Mesendoderm (in vitro differentiated cells): ENCODE measurements around the gene SCUBE3.

Source experiments
- DNase-seq: peaks from one replicate; pipeline ENCODE4 v3.0.0; 2013
- H2AK5ac ChIP-seq: 2 replicates; pipeline ENCODE4 v1.6.1; 2013; ENCODE audit warnings: low read length, inconsistent platforms
- H2BK120ac ChIP-seq: 2 replicates; pipeline ENCODE4 v1.6.1; 2013; ENCODE audit warnings: low read depth, mild to moderate bottlenecking, low read length, moderate library complexity, mixed read lengths
- H2BK15ac ChIP-seq: replicated peaks from 2 replicates; pipeline ENCODE4 v1.6.1; 2013; ENCODE audit warnings: low read depth, mild to moderate bottlenecking, moderate library complexity
- H2BK5ac ChIP-seq: 2 replicates; pipeline ENCODE4 v1.6.1; 2013; ENCODE audit warnings: low read length, inconsistent platforms
- H3K18ac ChIP-seq: 2 replicates; pipeline ENCODE4 v1.6.1; 2013; ENCODE audit warnings: mild to moderate bottlenecking, low read length, mixed read lengths
- H3K23ac ChIP-seq: one replicate; pipeline ENCODE4 v1.6.1; 2013; ENCODE audit warnings: low read length
- H3K27ac ChIP-seq: 2 replicates; pipeline ENCODE4 v1.5.1; 2013; ENCODE audit warnings: low read depth, mild to moderate bottlenecking, inconsistent platforms, low read length, moderate library complexity
- H3K27me3 ChIP-seq: 2 replicates; pipeline ENCODE4 v1.6.1; 2013; ENCODE audit warnings: low read length, control low read depth, mild to moderate bottlenecking, inconsistent platforms; ENCODE audit not compliant: insufficient read depth, poor library complexity
- H3K36me3 ChIP-seq: 2 replicates; pipeline ENCODE4 v1.6.1; 2013; ENCODE audit warnings: low read length, inconsistent platforms; ENCODE audit not compliant: control insufficient read depth, insufficient read depth
- H3K4ac ChIP-seq: one replicate; pipeline ENCODE4 v1.6.1; 2013; ENCODE audit warnings: low read depth, mild to moderate bottlenecking, low read length, moderate library complexity
- H3K4me1 ChIP-seq: 2 replicates; pipeline ENCODE4 v1.6.1; 2013; ENCODE audit warnings: low read depth, low read length, inconsistent platforms; ENCODE audit not compliant: control insufficient read depth
- H3K4me2 ChIP-seq: 2 replicates; pipeline ENCODE4 v1.6.1; 2013; ENCODE audit warnings: low read length
- H3K4me3 ChIP-seq: 2 replicates; pipeline ENCODE4 v1.5.1; 2013; ENCODE audit warnings: mild to moderate bottlenecking, low read length
- H3K56ac ChIP-seq: one replicate; pipeline ENCODE4 v1.6.1; 2013; ENCODE audit warnings: low read length
- H3K79me1 ChIP-seq: 2 replicates; pipeline ENCODE4 v1.6.1; 2013; ENCODE audit warnings: low read length, inconsistent platforms
- H3K79me2 ChIP-seq: 2 replicates; pipeline ENCODE4 v1.6.1; 2013; ENCODE audit warnings: mild to moderate bottlenecking, low read length; ENCODE audit not compliant: control insufficient read depth, insufficient read depth
- H3K9ac ChIP-seq: 2 replicates; pipeline ENCODE4 v1.6.1; 2013; ENCODE audit warnings: low read length, inconsistent platforms
- H4K5ac ChIP-seq: one replicate; pipeline ENCODE4 v1.6.1; 2013; ENCODE audit warnings: low read length
- H4K8ac ChIP-seq: one replicate; pipeline ENCODE4 v1.6.1; 2013; ENCODE audit warnings: low read depth, mild to moderate bottlenecking, control low read depth, low read length, moderate library complexity
- WGBS: extraction: QIAGEN DNeasy Blood & Tissue Kit; methylation state at CpG from one replicate; pipeline ENCODE4 v1.1.7; 2013; ENCODE audit warnings: low lambda C conversion rate, missing lambda C conversion rate; ENCODE audit not compliant: insufficient coverage; ENCODE audit errors: extremely low coverage; 5-methylcytosine and 5-hydroxymethylcytosine counted together

SCUBE3 gene

DNA sequence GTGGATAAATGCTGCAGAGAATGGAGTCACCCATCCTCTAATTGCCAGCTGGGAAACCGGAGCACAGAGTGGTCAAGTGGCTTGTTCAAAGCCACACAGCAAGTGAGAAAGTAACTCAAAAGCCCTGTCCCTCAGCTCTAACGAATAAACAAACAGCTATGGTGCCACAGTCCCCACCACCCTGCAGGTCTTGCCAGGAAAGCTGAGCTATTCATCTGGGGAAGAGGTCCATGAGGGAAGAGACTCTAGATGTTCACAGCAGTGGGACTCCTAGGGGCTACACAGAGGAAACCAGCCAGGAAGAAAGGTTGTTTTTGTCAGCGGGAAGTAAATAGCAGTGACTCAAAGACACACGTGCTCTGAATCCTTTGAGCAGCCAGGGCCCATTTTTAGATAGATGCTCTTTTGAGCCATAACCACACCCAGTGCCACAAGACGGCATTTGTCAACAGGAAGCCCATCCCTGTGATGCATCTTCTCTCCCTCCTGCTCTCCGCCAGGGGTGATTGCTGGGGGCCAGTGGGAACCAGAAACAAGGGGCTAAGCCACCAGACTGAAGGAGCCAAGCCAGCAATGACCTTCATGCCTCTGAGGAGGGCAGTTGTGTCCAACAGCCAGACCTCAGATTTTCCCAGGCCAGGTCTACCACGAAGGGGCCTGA is 40.2 kb upstream of the SCUBE3 start:
- H3K23ac ChIP-seq = no peak overlapping the region
- no peak overlapping the region for H2AK5ac ChIP-seq
- H3K27ac ChIP-seq = no peak overlapping the region
- H3K27me3 ChIP-seq = no peaks in the 10 kb centered on the region
- H3K18ac ChIP-seq = no peak overlapping the region
- WGBS = no CpG with 5 or more reads among the region's 7 CpGs
- H2BK5ac ChIP-seq = no peak overlapping the region
- DNase-seq = peak; percentile 28
- H3K79me1 ChIP-seq = no peaks in the 10 kb centered on the region
- H2BK120ac ChIP-seq = no peak overlapping the region
- H2BK15ac ChIP-seq = no peak overlapping the region
- no peak overlapping the region for H4K5ac ChIP-seq
- no peaks in the 10 kb centered on the region for H3K36me3 ChIP-seq
- H3K4me3 ChIP-seq = no peak overlapping the region
- no peaks in the 10 kb centered on the region for H3K79me2 ChIP-seq
- H3K4me1 ChIP-seq = no peaks in the 10 kb centered on the region
- H3K56ac ChIP-seq = no peak overlapping the region
- no peak overlapping the region for H3K9ac ChIP-seq
- no peak overlapping the region for H3K4me2 ChIP-seq
- no peak overlapping the region for H4K8ac ChIP-seq
- H3K4ac ChIP-seq = no peak overlapping the region

DNA sequence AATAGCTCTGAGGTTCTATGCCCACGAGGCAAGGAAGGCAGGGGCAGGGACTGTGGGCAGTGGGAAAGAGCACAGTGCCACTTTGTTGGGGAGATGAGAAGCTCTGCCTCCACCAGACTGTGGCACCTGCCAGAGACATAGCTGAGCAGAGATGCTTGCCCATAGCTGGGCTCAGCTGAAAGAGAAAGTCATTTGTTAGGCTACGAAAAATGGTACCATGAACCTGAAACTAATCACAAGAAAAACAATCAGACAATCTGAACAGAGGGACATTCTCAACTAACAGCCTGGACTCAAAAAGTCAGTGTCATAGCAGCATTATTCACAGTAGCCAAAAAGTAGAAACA is 39.7 kb upstream of the SCUBE3 start:
- Histone ChIP-seq H3K18ac (no peak overlapping the region), H3K36me3 (no peaks in the 10 kb centered on the region), H2BK120ac (no peak overlapping the region), H3K4me2 (no peak overlapping the region), H3K56ac (no peak overlapping the region), H3K9ac (no peak overlapping the region), H2BK5ac (no peak overlapping the region), H3K4me1 (no peaks in the 10 kb centered on the region), H3K79me1 (no peaks in the 10 kb centered on the region), H3K27me3 (no peaks in the 10 kb centered on the region), H4K5ac (no peak overlapping the region), H3K23ac (no peak overlapping the region), H2AK5ac (no peak overlapping the region), H3K79me2 (no peaks in the 10 kb centered on the region), H3K4me3 (no peak overlapping the region), H3K27ac (no peak overlapping the region), H2BK15ac (no peak overlapping the region), H3K4ac (no peak overlapping the region), H4K8ac (no peak overlapping the region)
- DNase-seq = no peak
- no CpG with 5 or more reads among the region's 2 CpGs for WGBS

DNA sequence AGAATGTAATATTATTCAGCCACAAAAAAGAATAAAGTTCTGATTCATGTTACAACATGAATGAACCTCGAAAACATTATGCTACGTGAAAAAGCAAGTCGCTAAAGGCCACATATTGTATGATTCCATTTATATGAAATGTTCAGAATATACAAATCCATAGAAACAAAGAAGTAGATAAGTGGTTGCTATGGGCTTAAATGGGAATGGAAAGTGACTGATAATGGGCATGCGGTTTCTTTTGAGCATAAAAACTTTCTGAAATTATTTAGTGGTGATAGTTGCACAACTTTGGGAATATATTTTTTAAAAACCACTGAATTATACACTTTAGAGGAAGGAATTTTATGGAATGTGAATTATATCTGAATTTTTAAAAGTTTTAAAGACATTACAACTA is 39.3 kb upstream of the SCUBE3 start:
- no CpG with 5 or more reads among the region's 4 CpGs for WGBS
- no peak overlapping the region for H3K4me3 ChIP-seq
- H2BK120ac ChIP-seq = no peak overlapping the region
- no peak overlapping the region for H2BK5ac ChIP-seq
- no peak for DNase-seq
- no peak overlapping the region for H4K8ac ChIP-seq
- H2BK15ac ChIP-seq = no peak overlapping the region
- no peak overlapping the region for H3K18ac ChIP-seq
- no peaks in the 10 kb centered on the region for H3K27me3 ChIP-seq
- no peak overlapping the region for H3K9ac ChIP-seq
- H3K36me3 ChIP-seq = no peaks in the 10 kb centered on the region
- H3K79me2 ChIP-seq = no peaks in the 10 kb centered on the region
- H3K56ac ChIP-seq = no peak overlapping the region
- H3K4me2 ChIP-seq = no peak overlapping the region
- no peak overlapping the region for H3K23ac ChIP-seq
- no peak overlapping the region for H2AK5ac ChIP-seq
- H3K4me1 ChIP-seq = no peaks in the 10 kb centered on the region
- no peak overlapping the region for H3K27ac ChIP-seq
- H3K4ac ChIP-seq = no peak overlapping the region
- H4K5ac ChIP-seq = no peak overlapping the region
- no peaks in the 10 kb centered on the region for H3K79me1 ChIP-seq

DNA sequence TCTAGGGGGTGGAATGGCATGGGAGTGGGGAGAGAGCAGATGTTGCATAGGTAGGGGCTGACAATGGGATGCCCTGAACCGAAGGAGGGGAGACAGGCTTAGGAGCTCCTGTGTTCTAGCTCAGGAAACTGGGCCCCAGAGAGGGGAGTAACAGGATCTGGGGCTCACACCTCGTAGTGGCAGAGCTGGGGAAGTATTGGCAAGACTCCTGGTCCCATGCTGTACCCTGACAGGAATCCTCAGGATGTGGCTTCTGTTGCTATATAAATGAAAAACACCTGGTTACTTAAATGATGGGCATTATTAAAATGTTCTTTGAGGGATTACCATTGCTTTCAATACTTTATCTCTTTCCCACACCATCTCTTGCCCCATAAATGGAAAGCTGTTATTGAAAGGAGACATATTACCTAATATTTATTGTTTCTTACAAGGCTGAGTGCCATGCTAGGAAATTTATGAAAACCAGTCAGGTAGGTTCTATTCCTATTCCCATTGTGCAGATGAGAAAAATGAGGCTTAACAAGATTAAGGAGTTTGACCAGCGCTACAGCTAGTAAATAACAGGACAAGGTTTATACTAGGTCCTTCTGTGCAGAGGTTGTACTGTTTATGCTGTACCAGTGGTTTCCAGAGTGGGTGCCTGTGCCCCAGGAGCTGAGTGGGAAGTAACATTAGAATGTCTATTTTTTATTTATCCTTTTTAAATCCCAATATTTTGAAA is 37.3 kb upstream of the SCUBE3 start:
- Histone ChIP-seq H3K4ac (no peak overlapping the region), H3K27me3 (no peaks in the 10 kb centered on the region), H2AK5ac (no peak overlapping the region), H3K4me1 (no peaks in the 10 kb centered on the region), H3K79me1 (no peaks in the 10 kb centered on the region), H2BK5ac (no peak overlapping the region), H2BK120ac (no peak overlapping the region), H3K4me2 (no peak overlapping the region), H3K9ac (no peak overlapping the region), H4K8ac (no peak overlapping the region), H4K5ac (no peak overlapping the region), H3K56ac (no peak overlapping the region), H3K79me2 (no peaks in the 10 kb centered on the region), H3K18ac (no peak overlapping the region), H2BK15ac (no peak overlapping the region), H3K36me3 (no peaks in the 10 kb centered on the region), H3K27ac (no peak overlapping the region), H3K23ac (no peak overlapping the region), H3K4me3 (no peak overlapping the region)
- no CpG with 5 or more reads among the region's 3 CpGs for WGBS
- DNase-seq = no peak

DNA sequence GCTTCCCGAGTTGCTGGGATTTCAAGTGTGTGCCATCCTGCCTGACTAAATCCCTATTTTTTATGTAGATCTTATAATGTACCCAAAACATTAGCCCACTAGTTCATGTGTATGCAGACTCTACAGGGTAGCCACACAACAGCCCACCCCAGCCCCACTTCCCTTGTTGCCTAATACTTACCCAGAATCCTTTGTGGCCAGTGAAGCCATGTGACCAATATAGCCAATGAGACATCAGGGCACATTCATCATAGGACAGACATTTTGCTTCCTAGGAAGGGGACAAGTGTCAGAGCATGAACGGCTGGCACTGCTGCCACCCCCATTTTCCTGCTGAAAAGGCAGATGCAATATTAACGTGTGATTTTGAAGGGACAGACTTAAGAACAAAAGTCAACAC is 36.6 kb upstream of the SCUBE3 start:
- Histone ChIP-seq H3K79me1 (no peaks in the 10 kb centered on the region), H2BK5ac (no peak overlapping the region), H3K36me3 (no peaks in the 10 kb centered on the region), H3K27ac (no peak overlapping the region), H2BK15ac (no peak overlapping the region), H3K4me1 (no peaks in the 10 kb centered on the region), H3K4me2 (no peak overlapping the region), H4K5ac (no peak overlapping the region), H3K4ac (no peak overlapping the region), H2BK120ac (no peak overlapping the region), H3K18ac (no peak overlapping the region), H2AK5ac (no peak overlapping the region), H3K4me3 (no peak overlapping the region), H4K8ac (no peak overlapping the region), H3K79me2 (no peaks in the 10 kb centered on the region), H3K27me3 (no peaks in the 10 kb centered on the region), H3K9ac (no peak overlapping the region), H3K56ac (no peak overlapping the region), H3K23ac (no peak overlapping the region)
- peak; percentile 35 for DNase-seq
- WGBS = no CpG with 5 or more reads among the region's 3 CpGs

DNA sequence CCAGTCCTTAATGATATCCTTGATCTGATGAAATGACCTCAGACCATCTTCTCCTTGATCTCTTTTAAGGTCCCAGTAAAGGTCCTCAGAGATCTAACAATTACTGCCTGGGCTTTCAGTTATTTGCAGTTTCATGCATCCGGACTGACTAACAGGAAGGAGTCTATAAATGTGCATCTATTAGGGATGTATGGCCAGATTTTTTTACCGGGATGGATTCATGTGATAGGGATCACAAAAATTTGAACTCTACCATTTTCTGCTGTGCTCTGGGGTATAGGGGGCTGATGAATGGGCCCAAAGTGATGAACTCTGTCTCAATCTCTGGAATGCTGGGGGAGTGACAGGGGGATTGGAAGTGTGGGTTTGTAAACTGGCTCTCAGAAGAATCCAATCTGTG is 36.2 kb upstream of the SCUBE3 start:
- Histone ChIP-seq H4K8ac (no peak overlapping the region), H3K27me3 (no peaks in the 10 kb centered on the region), H2BK5ac (no peak overlapping the region), H3K79me2 (no peaks in the 10 kb centered on the region), H3K4me2 (no peak overlapping the region), H3K27ac (no peak overlapping the region), H3K23ac (no peak overlapping the region), H3K56ac (no peak overlapping the region), H3K18ac (no peak overlapping the region), H3K4ac (no peak overlapping the region), H2BK15ac (no peak overlapping the region), H3K79me1 (no peaks in the 10 kb centered on the region), H3K4me1 (no peaks in the 10 kb centered on the region), H4K5ac (no peak overlapping the region), H3K36me3 (no peaks in the 10 kb centered on the region), H2BK120ac (no peak overlapping the region), H2AK5ac (no peak overlapping the region), H3K4me3 (no peak overlapping the region), H3K9ac (no peak overlapping the region)
- DNase-seq = no peak
- WGBS = no CpG with 5 or more reads among the region's 2 CpGs
